ENCODE measurements around the gene CYTL1.

DNA sequence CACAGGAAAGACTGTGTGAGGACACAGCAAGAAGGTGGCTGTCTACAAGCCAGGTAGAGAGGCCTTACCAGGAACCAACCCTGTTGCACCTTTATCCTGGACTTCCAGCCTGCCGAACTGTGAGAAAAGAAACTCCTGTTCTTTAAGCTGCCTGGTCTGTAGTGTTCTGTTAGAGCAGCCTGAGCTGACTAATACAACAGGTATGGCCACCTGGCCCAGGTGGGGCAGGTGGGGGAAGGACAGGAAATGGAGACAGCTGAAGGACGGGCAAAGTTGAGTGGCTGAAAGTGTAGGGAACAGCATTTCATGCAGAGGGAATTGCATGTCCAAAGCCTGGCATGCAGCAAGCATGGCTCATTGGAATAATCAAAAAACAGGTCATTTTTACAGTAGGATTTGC, 35.1 kb downstream of the CYTL1 start:
- no peak for TF ChIP-seq EZH2 (IDR thresholded peaks at IDR 0.05; ENCODE audit: low read depth)
- TF ChIP-seq, protein P1, sequence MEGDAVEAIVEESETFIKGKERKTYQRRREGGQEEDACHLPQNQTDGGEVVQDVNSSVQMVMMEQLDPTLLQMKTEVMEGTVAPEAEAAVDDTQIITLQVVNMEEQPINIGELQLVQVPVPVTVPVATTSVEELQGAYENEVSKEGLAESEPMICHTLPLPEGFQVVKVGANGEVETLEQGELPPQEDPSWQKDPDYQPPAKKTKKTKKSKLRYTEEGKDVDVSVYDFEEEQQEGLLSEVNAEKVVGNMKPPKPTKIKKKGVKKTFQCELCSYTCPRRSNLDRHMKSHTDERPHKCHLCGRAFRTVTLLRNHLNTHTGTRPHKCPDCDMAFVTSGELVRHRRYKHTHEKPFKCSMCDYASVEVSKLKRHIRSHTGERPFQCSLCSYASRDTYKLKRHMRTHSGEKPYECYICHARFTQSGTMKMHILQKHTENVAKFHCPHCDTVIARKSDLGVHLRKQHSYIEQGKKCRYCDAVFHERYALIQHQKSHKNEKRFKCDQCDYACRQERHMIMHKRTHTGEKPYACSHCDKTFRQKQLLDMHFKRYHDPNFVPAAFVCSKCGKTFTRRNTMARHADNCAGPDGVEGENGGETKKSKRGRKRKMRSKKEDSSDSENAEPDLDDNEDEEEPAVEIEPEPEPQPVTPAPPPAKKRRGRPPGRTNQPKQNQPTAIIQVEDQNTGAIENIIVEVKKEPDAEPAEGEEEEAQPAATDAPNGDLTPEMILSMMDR (conservative IDR thresholded peaks at IDR 0.05): no peak

Measured in PC-9 (cell line).